Endothelial cell of umbilical vein (primary cell): ENCODE measurements around the gene CDCP1. TPM values are rescaled to one million over a fixed set of nuclear protein-coding genes. Genes with fewer than 3 reads are reported as not detected.

Experiments used
- BruUV-seq: library from RNA; stranded (reverse); fragments of 400-500 nt; replicated peaks from 2 replicates; lab custom pipeline; 2021; lab: Mats Ljungman, UMichigan
- CTCF ChIA-PET: fragments of 300-600, 350-600 bp; sonication (Branson Sonifier 250); formaldehyde crosslinking; loops from one replicate; lab custom pipeline; 2021; ENCODE audit warnings: antibody characterized with exemption, inconsistent platforms; lab: Charles Lee
- POLR2A ChIA-PET: fragments of 300-600, 350-600 bp; sonication (Branson Sonifier 250); formaldehyde crosslinking; loops from one replicate; lab custom pipeline; 2021; ENCODE audit warnings: antibody characterized with exemption, inconsistent platforms; lab: Charles Lee
- DNase-seq: peaks from one replicate; pipeline ENCODE4 v3.0.0-alpha.2; 2011; ENCODE audit warnings: low read depth, low spot score
- FAIRE-seq: peaks from 2 replicates; lab custom pipeline; 2011; peaks lifted over from hg19 to GRCh38; lab: Jason Lieb, UNC
- H2AFZ ChIP-seq: 2 replicates; pipeline ENCODE4 v1.6.0; 2012; ENCODE audit warnings: low read depth, low read length, control low read depth, inconsistent platforms
- H3K27ac ChIP-seq: 2 replicates; pipeline ENCODE4 v1.5.1; 2011; ENCODE audit warnings: low read depth, mild to moderate bottlenecking, control low read depth, low read length, moderate library complexity; ENCODE audit not compliant: insufficient read depth
- H3K27me3 ChIP-seq, 2 experiments: 2 replicates each; pipeline versions ENCODE4 v1.6.0 to v1.6.1; 2011; ENCODE audit warnings: low read length in 2 of 2, mixed read lengths in 1 of 2; ENCODE audit not compliant: control insufficient read depth in 2 of 2, insufficient read depth in 2 of 2
- H3K36me3 ChIP-seq, 2 experiments: 2 replicates in 1 of 2; 3 replicates in 1 of 2; pipeline ENCODE4 v1.5.1; 2011; ENCODE audit warnings: low read length in 2 of 2, mild to moderate bottlenecking in 1 of 2, moderate library complexity in 1 of 2; ENCODE audit not compliant: control insufficient read depth in 2 of 2, insufficient read depth in 2 of 2; ENCODE audit errors: extremely low read depth in 1 of 2
- H3K4me1 ChIP-seq: 3 replicates; pipeline ENCODE4 v1.5.1; 2011; ENCODE audit warnings: mild to moderate bottlenecking, low read length; ENCODE audit not compliant: control insufficient read depth, insufficient read depth; ENCODE audit errors: extremely low read depth
- H3K4me2 ChIP-seq: 2 replicates; pipeline ENCODE4 v1.6.1; 2011; ENCODE audit warnings: low read length, control low read depth, mixed read lengths; ENCODE audit not compliant: insufficient read depth
- H3K4me3 ChIP-seq, 3 experiments: fragments of 200-600 bp in 1 of 3; sonication (generic), shearing (Covaris generic) in 1 of 3; replicated peaks in 1 of 3; 2 replicates each; pipeline ENCODE4 v1.5.1; 2011 to 2016; ENCODE audit warnings: control low read depth in 3 of 3, low read length in 3 of 3, mild to moderate bottlenecking in 2 of 3, inconsistent platforms in 1 of 3, low read depth in 1 of 3, moderate library complexity in 1 of 3; ENCODE audit not compliant: insufficient read depth in 1 of 3
- H3K79me2 ChIP-seq: 2 replicates; pipeline ENCODE4 v1.6.0; 2012; ENCODE audit warnings: low read length, inconsistent platforms; ENCODE audit not compliant: control insufficient read depth, insufficient read depth
- H3K9ac ChIP-seq: replicated peaks from 2 replicates; pipeline ENCODE3; 2011; ENCODE audit warnings: low read length, control low read depth; ENCODE audit not compliant: insufficient read depth; ENCODE audit errors: extremely low read depth
- H3K9me1 ChIP-seq: replicated peaks from 3 replicates; pipeline ENCODE4 v1.6.0; 2011; ENCODE audit warnings: mild to moderate bottlenecking, low read length; ENCODE audit not compliant: control insufficient read depth, insufficient read depth; ENCODE audit errors: extremely low read depth
- H3K9me3 ChIP-seq: replicated peaks from 2 replicates; pipeline ENCODE4 v1.5.1; 2012; ENCODE audit warnings: low read length, inconsistent platforms; ENCODE audit not compliant: control insufficient read depth, insufficient read depth
- H4K20me1 ChIP-seq: replicated peaks from 2 replicates; pipeline ENCODE3; 2011; ENCODE audit warnings: mild to moderate bottlenecking, low read length; ENCODE audit not compliant: control insufficient read depth, insufficient read depth; ENCODE audit errors: extremely low read depth
- EZH2 ChIP-seq: IDR thresholded peaks from 2 replicates; pipeline ENCODE4 v1.6.1; 2012; ENCODE audit warnings: borderline replicate concordance, low read depth, mild to moderate bottlenecking, moderate library complexity, low read length, inconsistent platforms; ENCODE audit not compliant: severe bottlenecking
- FOS ChIP-seq: IDR thresholded peaks from 2 replicates; pipeline ENCODE4 v1.6.1; 2011; ENCODE audit warnings: mild to moderate bottlenecking, low read length, moderate library complexity, borderline replicate concordance; ENCODE audit not compliant: insufficient read depth
- GATA2 ChIP-seq: IDR thresholded peaks from 2 replicates; pipeline ENCODE4 v1.7.0; 2011; ENCODE audit warnings: low read depth, mild to moderate bottlenecking, moderate library complexity, mixed read lengths, low read length; ENCODE audit not compliant: insufficient read length, insufficient read depth
- JUN ChIP-seq: IDR thresholded peaks from 2 replicates; pipeline ENCODE4 v1.6.1; 2011; ENCODE audit warnings: borderline replicate concordance, low read depth; ENCODE audit not compliant: insufficient read length, insufficient read depth
- MYC ChIP-seq: IDR thresholded peaks from one replicate; pipeline ENCODE4 v1.6.1; 2011; ENCODE audit warnings: mild to moderate bottlenecking, low read depth, low read length
- POLR2A ChIP-seq: IDR thresholded peaks from 2 replicates; pipeline ENCODE4 v1.6.1; 2012; ENCODE audit warnings: low read depth, mild to moderate bottlenecking, control low read depth, low read length
- POLR2AphosphoS5 ChIP-seq: IDR thresholded peaks from 2 replicates; pipeline ENCODE4 v1.6.1; 2012; ENCODE audit warnings: low read depth, mild to moderate bottlenecking, control low read depth, low read length, moderate library complexity; ENCODE audit not compliant: insufficient read depth
- dilution Hi-C: fragments of 300-500 bp; cut with MboI; formaldehyde crosslinking; loops from one replicate; pipeline ENCODE4 v1.15.0; 2019; ENCODE audit warnings: low sequenced_read_pairs; ENCODE audit not compliant: extremely low pct_ligation_motif_present
- intact Hi-C: fragments of 100-400 bp; cut with micrococcal nuclease; formaldehyde crosslinking; loops from one replicate; pipeline ENCODE4 v1.10.0; 2022
- polyA plus RNA-seq, 4 experiments: library from polyadenylated mRNA; depleted of rRNA in 3 of 4; stranded (reverse) in 3 of 4; unstranded in 1 of 4; fragments of >200 nt; gene quantifications; 2 replicates each; pipeline versions ENCODE4 v1.2.1 to v1.2.3, GENCODE V29; 2011 to 2012; ENCODE audit warnings: missing spikeins in 1 of 4
- total RNA-seq: library from RNA; stranded (reverse); gene quantifications from 2 replicates; pipeline ENCODE4 v1.2.3, GENCODE V29; 2021
- TF ChIP-seq, protein P1 (sequence below): IDR thresholded peaks from 2 replicates; pipeline ENCODE4 v1.6.1; 2011; ENCODE audit not compliant: insufficient read depth, insufficient read length
- TF ChIP-seq, protein P2 (sequence below), 2 donors: IDR thresholded peaks; 1 replicate in 1 of 2; 2 replicates in 1 of 2; pipeline ENCODE4 v1.5.1; 2011; ENCODE audit warnings: low read length in 2 of 2, mild to moderate bottlenecking in 2 of 2, moderate library complexity in 2 of 2, control low read depth in 1 of 2, inconsistent platforms in 1 of 2, low read depth in 1 of 2; ENCODE audit not compliant: insufficient read depth in 1 of 2; ENCODE audit errors: extremely low read depth in 1 of 2

CDCP1 gene
- total and polyA plus RNA-seq, 2 donors (not counting 3 experiments of a cell fraction or from before 2014, with no cell fraction given), result 0.01 to 0.22 TPM

DNA sequence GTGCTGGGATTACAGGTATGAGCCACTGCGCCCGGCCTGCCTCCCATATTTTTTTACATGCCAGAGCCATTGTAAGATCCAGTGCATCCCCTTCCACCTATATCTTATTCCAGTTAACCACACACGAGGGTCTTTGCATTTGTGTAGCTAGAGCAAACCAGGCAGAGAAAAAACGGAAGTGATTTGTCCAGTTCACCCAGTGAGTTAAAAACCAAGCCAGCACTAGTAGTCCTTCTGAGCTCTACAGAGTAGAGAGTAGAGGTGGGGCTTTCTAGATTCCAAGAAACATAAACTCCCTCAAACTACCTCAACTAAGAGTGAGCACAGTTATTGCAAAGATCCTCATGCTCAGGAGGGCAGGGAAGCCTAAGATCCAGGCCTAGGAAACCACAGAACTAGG, 45.2 kb upstream of the CDCP1 start:
- ChIA-PET POLR2A (no interaction called here), CTCF (no interaction called here)
- Histone ChIP-seq H3K4me3 (no peak overlapping the region), H3K9me3 (no peaks in the 10 kb centered on the region), H3K27me3 (peaks cover 1 to 6% of the 10 kb centered on the region in 2 experiments), H3K79me2 (no peaks in the 10 kb centered on the region), H3K27ac (no peak overlapping the region), H3K36me3 (no peaks in the 10 kb centered on the region), H3K9ac (no peak overlapping the region), H2AFZ (no peak overlapping the region), H4K20me1 (no peaks in the 10 kb centered on the region), H3K4me2 (no peak overlapping the region), H3K9me1 (no peaks in the 10 kb centered on the region), H3K4me1 (no peaks in the 10 kb centered on the region)
- no peak for FAIRE-seq
- intact Hi-C loops, result no loop called here
- BruUV-seq, result no TSS peak
- dilution Hi-C loops, result no loop called here
- no peak for DNase-seq
- no peak for TF ChIP-seq GATA2
- TF ChIP-seq JUN, result no peak
- TF ChIP-seq EZH2, result no peak
- TF ChIP-seq, protein P1, sequence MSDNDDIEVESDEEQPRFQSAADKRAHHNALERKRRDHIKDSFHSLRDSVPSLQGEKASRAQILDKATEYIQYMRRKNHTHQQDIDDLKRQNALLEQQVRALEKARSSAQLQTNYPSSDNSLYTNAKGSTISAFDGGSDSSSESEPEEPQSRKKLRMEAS, result no peak
- TF ChIP-seq POLR2A, result no peak
- no peak for TF ChIP-seq MYC
- no peak for TF ChIP-seq FOS
- no peak for TF ChIP-seq POLR2AphosphoS5
- TF ChIP-seq, protein P2, sequence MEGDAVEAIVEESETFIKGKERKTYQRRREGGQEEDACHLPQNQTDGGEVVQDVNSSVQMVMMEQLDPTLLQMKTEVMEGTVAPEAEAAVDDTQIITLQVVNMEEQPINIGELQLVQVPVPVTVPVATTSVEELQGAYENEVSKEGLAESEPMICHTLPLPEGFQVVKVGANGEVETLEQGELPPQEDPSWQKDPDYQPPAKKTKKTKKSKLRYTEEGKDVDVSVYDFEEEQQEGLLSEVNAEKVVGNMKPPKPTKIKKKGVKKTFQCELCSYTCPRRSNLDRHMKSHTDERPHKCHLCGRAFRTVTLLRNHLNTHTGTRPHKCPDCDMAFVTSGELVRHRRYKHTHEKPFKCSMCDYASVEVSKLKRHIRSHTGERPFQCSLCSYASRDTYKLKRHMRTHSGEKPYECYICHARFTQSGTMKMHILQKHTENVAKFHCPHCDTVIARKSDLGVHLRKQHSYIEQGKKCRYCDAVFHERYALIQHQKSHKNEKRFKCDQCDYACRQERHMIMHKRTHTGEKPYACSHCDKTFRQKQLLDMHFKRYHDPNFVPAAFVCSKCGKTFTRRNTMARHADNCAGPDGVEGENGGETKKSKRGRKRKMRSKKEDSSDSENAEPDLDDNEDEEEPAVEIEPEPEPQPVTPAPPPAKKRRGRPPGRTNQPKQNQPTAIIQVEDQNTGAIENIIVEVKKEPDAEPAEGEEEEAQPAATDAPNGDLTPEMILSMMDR (IDR thresholded peaks at IDR 0.05; ENCODE audit: extremely low read depth in 1 of 2, insufficient read depth in 1 of 2, low read depth in 1 of 2, low read length in 2 of 2), result no peak
